K562 (cell line): ENCODE measurements around the gene MEF2D. TPM values are rescaled to one million over a fixed set of nuclear protein-coding genes. Genes with fewer than 3 reads are reported as not detected.

ENCODE experiments used
- ATAC-seq: fragments of 200-7000 bp; cut with Tn5 transposase; 3 replicates; pipeline ENCODE4 v1.9.1; 2020; ENCODE audit warnings: moderate library complexity
- BruUV-seq: library from RNA; stranded (reverse); fragments of 400-500 nt; replicated peaks from 2 replicates; lab custom pipeline; 2021; lab: Mats Ljungman, UMichigan
- CTCF ChIA-PET: fragments of 300-600 bp; formaldehyde crosslinking; extraction: SDS; loops from one replicate; lab custom pipeline; 2021; ENCODE audit warnings: low intra/inter-chr PET ratio; lab: Yijun Ruan, JAX
- POLR2A ChIA-PET: fragments of 300-600, 350-650 bp; sonication (Branson Sonifier 250); formaldehyde crosslinking; extraction: SDS; loops from one replicate; lab custom pipeline; 2021; ENCODE audit warnings: antibody characterized with exemption, inconsistent platforms; lab: Yijun Ruan, JAX
- DNase-seq, 4 experiments: peaks; one replicate each; pipeline versions ENCODE4 v3.0.0 to v3.0.0-alpha.2; 2011 to 2018; ENCODE audit warnings: low spot score in 3 of 4, mixed read lengths in 3 of 4; ENCODE audit errors: extremely low read depth in 1 of 4
- FAIRE-seq: peaks from 2 replicates; lab custom pipeline; 2011; peaks lifted over from hg19 to GRCh38; lab: Jason Lieb, UNC
- H2AFZ ChIP-seq: 2 replicates; pipeline ENCODE4 v1.6.0; 2011; ENCODE audit warnings: low read depth, low read length, control low read depth, inconsistent platforms
- H3K27ac ChIP-seq: fragments of 200-600 bp; 3 replicates; pipeline ENCODE4 v1.8.0; 2011; ENCODE audit warnings: low read depth, mild to moderate bottlenecking, control low read depth, inconsistent platforms, low read length, moderate library complexity, mixed read lengths; ENCODE audit errors: extremely low read depth
- H3K27me3 ChIP-seq, 2 experiments: fragments of 300-600 bp in 1 of 2; 2 replicates in 1 of 2; 3 replicates in 1 of 2; pipeline versions ENCODE4 v1.6.0 to v1.8.0; 2011; ENCODE audit warnings: inconsistent platforms in 2 of 2, low read length in 2 of 2, mild to moderate bottlenecking in 1 of 2, mixed read lengths in 1 of 2, moderate library complexity in 1 of 2; ENCODE audit not compliant: control insufficient read depth in 2 of 2, insufficient read depth in 2 of 2
- H3K36me3 ChIP-seq: fragments of 300-600 bp; 3 replicates; pipeline ENCODE4 v1.8.0; 2011; ENCODE audit warnings: mild to moderate bottlenecking, low read length, inconsistent platforms; ENCODE audit not compliant: control insufficient read depth, insufficient read depth
- H3K4me1 ChIP-seq, 2 experiments: fragments of 200-600 bp in 1 of 2; replicated peaks in 1 of 2; 2 replicates in 1 of 2; 3 replicates in 1 of 2; pipeline versions ENCODE4 v1.5.1 to v1.8.0; 2011; ENCODE audit warnings: inconsistent platforms in 2 of 2, low read length in 2 of 2, mild to moderate bottlenecking in 1 of 2, mixed read lengths in 1 of 2, moderate library complexity in 1 of 2; ENCODE audit not compliant: control insufficient read depth in 2 of 2, insufficient read depth in 2 of 2
- H3K4me2 ChIP-seq: 2 replicates; pipeline ENCODE4 v1.6.1; 2011; ENCODE audit warnings: low read length, control low read depth, inconsistent platforms, mixed read lengths; ENCODE audit not compliant: insufficient read depth
- H3K4me3 ChIP-seq: fragments of 200-600 bp; sonication (generic), shearing (Covaris generic); 2 replicates; pipeline ENCODE4 v1.5.1; 2016; ENCODE audit warnings: control low read depth, inconsistent platforms
- H3K79me2 ChIP-seq: fragments of 200-600 bp; 3 replicates; pipeline ENCODE4 v1.8.0; 2011; ENCODE audit warnings: low read length, inconsistent platforms; ENCODE audit not compliant: control insufficient read depth, insufficient read depth
- H3K9ac ChIP-seq, 2 experiments: 2 replicates each; pipeline versions ENCODE4 v1.6.0 to v1.6.1; 2011; ENCODE audit warnings: low read depth in 2 of 2, low read length in 2 of 2, control low read depth in 1 of 2, inconsistent platforms in 1 of 2, mild to moderate bottlenecking in 1 of 2, mixed read lengths in 1 of 2; ENCODE audit not compliant: insufficient read depth in 1 of 2
- H3K9me1 ChIP-seq: one replicate; pipeline ENCODE4 v1.6.0; 2011; ENCODE audit warnings: inconsistent platforms, mild to moderate bottlenecking, low read length, moderate library complexity; ENCODE audit not compliant: control insufficient read depth, insufficient read depth
- H3K9me3 ChIP-seq: replicated peaks from 2 replicates; pipeline ENCODE4 v1.5.1; 2011; ENCODE audit warnings: low read depth, low read length, inconsistent platforms; ENCODE audit not compliant: control insufficient read depth, insufficient read depth
- H4K20me1 ChIP-seq: replicated peaks from 2 replicates; pipeline ENCODE4 v1.6.1; 2011; ENCODE audit warnings: low read length, inconsistent platforms, mixed read lengths; ENCODE audit not compliant: control insufficient read depth, insufficient read depth
- CREM ChIP-seq: IDR thresholded peaks from 2 replicates; pipeline ENCODE4 v1.6.1; 2014; ENCODE audit warnings: antibody characterized with exemption, low read depth
- CSDE1 ChIP-seq, 2 experiments: fragments of 450-650 bp; IDR thresholded peaks; 2 replicates each; pipeline ENCODE4 v1.6.1; 2016; ENCODE audit warnings: mild to moderate bottlenecking in 1 of 2
- DDX20 ChIP-seq: fragments of 450-650 bp; IDR thresholded peaks from 2 replicates; pipeline ENCODE4 v1.6.1; 2016; ENCODE audit warnings: missing genetic modification characterization, low read depth, mild to moderate bottlenecking, missing compliant biosample characterization, moderate library complexity
- HCFC1 ChIP-seq: IDR thresholded peaks from 2 replicates; pipeline ENCODE4 v1.6.1; 2012; ENCODE audit warnings: low read depth, low read length, improper control_type of control experiment
- KAT8 ChIP-seq: fragments of 450-650 bp; IDR thresholded peaks from 2 replicates; pipeline ENCODE4 v1.6.1; 2016; ENCODE audit warnings: low read depth, mild to moderate bottlenecking
- MAZ ChIP-seq, 2 experiments: fragments of 450-650 bp in 1 of 2; sonication (generic) in 1 of 2; formaldehyde crosslinking; IDR thresholded peaks in 1 of 2; conservative IDR thresholded peaks in 1 of 2; 2 replicates each; pipeline versions ENCODE4 v1.4.0 to v1.5.0; 2020; ENCODE audit warnings: mild to moderate bottlenecking in 1 of 2, missing genetic modification reagents in 1 of 2
- MTA1 ChIP-seq: fragments of 450-650 bp; IDR thresholded peaks from 2 replicates; pipeline ENCODE4 v1.6.1; 2017; ENCODE audit warnings: borderline replicate concordance
- NRF1 ChIP-seq, 2 experiments: fragments of 450-650 bp; IDR thresholded peaks in 1 of 2; conservative IDR thresholded peaks in 1 of 2; 2 replicates each; pipeline ENCODE4 v1.6.1; 2014; ENCODE audit warnings: mild to moderate bottlenecking in 2 of 2
- PKNOX1 ChIP-seq: fragments of 450-650 bp; IDR thresholded peaks from 2 replicates; pipeline ENCODE4 v1.6.1; 2016
- RUNX1 ChIP-seq: sonication (generic); IDR thresholded peaks from 2 replicates; pipeline ENCODE4 v1.6.1; 2016; ENCODE audit warnings: antibody characterized with exemption, low read depth
- SNRNP70 ChIP-seq: fragments of 200-400 bp; formaldehyde crosslinking; optimal IDR thresholded peaks from 2 replicates; pipeline ENCODE3; 2017; ENCODE audit warnings: low read depth, low read length
- XRCC4 ChIP-seq: IDR thresholded peaks from one replicate; pipeline ENCODE4 v1.6.1; 2011; ENCODE audit not compliant: insufficient read depth, insufficient read length; ENCODE audit errors: extremely low read depth
- ZBTB8A ChIP-seq: fragments of 450-650 bp; IDR thresholded peaks from 2 replicates; pipeline ENCODE4 v1.6.1; 2018; ENCODE audit warnings: mild to moderate bottlenecking, moderate library complexity; ENCODE audit not compliant: partially characterized antibody
- ZC3H11A ChIP-seq: IDR thresholded peaks from 2 replicates; pipeline ENCODE4 v1.6.1; 2012; ENCODE audit warnings: low read depth, low read length, improper control_type of control experiment
- ZEB2 ChIP-seq: fragments of 450-650 bp; IDR thresholded peaks from 2 replicates; pipeline ENCODE4 v1.6.1; 2016
- ZKSCAN1 ChIP-seq: fragments of 150-350 bp; IDR thresholded peaks from 2 replicates; pipeline ENCODE4 v1.6.1; 2016; ENCODE audit warnings: low read depth, low read length
- ZNF644 ChIP-seq: fragments of 200-800 bp; sonication (Bioruptor generic); IDR thresholded peaks from 2 replicates; pipeline ENCODE4 v1.6.1; 2016; ENCODE audit warnings: low read depth, missing genetic modification characterization, missing compliant biosample characterization
- WGBS: fragments of 100-300 bp; shearing (Covaris generic); methylation state at CpG from one replicate; pipeline ENCODE4 v1.1.6; 2016; ENCODE audit warnings: low coverage, mixed read lengths; ENCODE audit not compliant: insufficient coverage; ENCODE audit errors: missing lambda C conversion rate; 5-methylcytosine and 5-hydroxymethylcytosine counted together
- in situ Hi-C: fragments of 300-500 bp; cut with MboI; formaldehyde crosslinking; loops from 4 replicates; pipeline ENCODE4 v1.15.0; 2018; ENCODE audit warnings: inconsistent platforms, mixed read lengths
- intact Hi-C: fragments of 100-400 bp; cut with micrococcal nuclease; formaldehyde crosslinking; loops from 2 replicates; pipeline ENCODE4 v1.14.2; 2022
- polyA plus RNA-seq, 8 experiments: library from polyadenylated mRNA; depleted of rRNA in 4 of 8; stranded (reverse) in 5 of 8; unstranded in 3 of 8; fragments of >200 nt; fragmentation: Nextera tagmentation in 2 of 8; fragmentation: Illumina TruSeq in 1 of 8; extraction: Ambion mirVana in 2 of 8; extraction: Trizol in 1 of 8; gene quantifications; 2 replicates each; pipeline versions ENCODE4 v1.2.1 to v1.2.3, GENCODE V29; 2011 to 2014; ENCODE audit warnings: inconsistent platforms in 1 of 8, missing spikeins in 1 of 8
- total RNA-seq, 7 experiments: library from RNA; depleted of rRNA in 6 of 7; stranded (reverse); fragments of >200 nt in 6 of 7; fragmentation: Illumina TruSeq in 2 of 7; extraction: Trizol in 2 of 7; gene quantifications; 2 replicates each; pipeline versions ENCODE4 v1.2.1 to v1.2.3, GENCODE V29; 2011 to 2021; ENCODE audit warnings: low replicate concordance in 1 of 7

The MEF2D gene
- total and polyA plus RNA-seq, 9 of the 15 experiments (the other 6 are each of a cell fraction or from before 2014, with no cell fraction given) = 0.10 to 19.5 (median 2.6) TPM

- Histone ChIP-seq H4K20me1 (no peaks in the 10 kb centered on the region; the same call in 1 of the 2 replicates), H3K79me2 (no peaks in the 10 kb centered on the region), H2AFZ (no peak overlapping the region), H3K9me3 (no peaks in the 10 kb centered on the region), H3K4me3 (no peak overlapping the region), H3K9ac (no peak overlapping the region), H3K36me3 (no peaks in the 10 kb centered on the region), H3K4me2 (no peak overlapping the region), H3K27ac (no peak overlapping the region), H3K4me1 (peaks cover 0 to 15% of the 10 kb centered on the region in 2 experiments; a peak in 4 of 5 replicates), H3K27me3 (peaks cover 70 to 77% of the 10 kb centered on the region in 2 experiments), H3K9me1 (no peaks in the 10 kb centered on the region)
- no peak for TF ChIP-seq HCFC1
- no peak for TF ChIP-seq ZEB2
- no peak for TF ChIP-seq ZC3H11A
- no peak for TF ChIP-seq CREM
- no peak for TF ChIP-seq MTA1
- TF ChIP-seq NRF1 (conservative IDR thresholded peaks at IDR 0.05 in 1 of 2, IDR thresholded peaks at IDR 0.05 in 1 of 2) = no peak
- TF ChIP-seq ZKSCAN1 = no peak
- TF ChIP-seq PKNOX1 = no peak
- no peak for TF ChIP-seq RUNX1
- TF ChIP-seq ZBTB8A = no peak
- TF ChIP-seq DDX20 = no peak
- no peak for TF ChIP-seq XRCC4
- no peak for TF ChIP-seq ZNF644
- TF ChIP-seq MAZ (CRISPR knock-in tag; conservative IDR thresholded peaks at IDR 0.05 in 1 of 2, IDR thresholded peaks at IDR 0.05 in 1 of 2) = no peak
- TF ChIP-seq CSDE1 (IDR thresholded peaks at IDR 0.05) = no peak
- no peak for TF ChIP-seq KAT8
- no peak for TF ChIP-seq SNRNP70
- WGBS = 15% methylated on average over 7 of the region's 7 CpGs
- POLR2A ChIA-PET = no interaction called here
- ATAC-seq (no peak), FAIRE-seq (no peak), DNase-seq (no peak)
- in situ Hi-C loops (no loop called here), intact Hi-C loops (no loop called here)
- CTCF ChIA-PET = no interaction called here
- BruUV-seq = no TSS peak
Measured at GRCh38 chr1:156438278-156438987, 62.1 kb downstream of the MEF2D start.
